H1 (cell line): Measurements from ENCODE around the gene SMS. TPM values are rescaled to one million over a fixed set of nuclear protein-coding genes. Genes with fewer than 3 reads are reported as not detected.
"Not testable (repeated sequence)": the region's sequence is repeated elsewhere in the genome, so short reads cannot be mapped to it uniquely, and the experiment has no call there.

Source experiments
- CTCF ChIA-PET: fragments of 300-600 bp; sonication (Branson Sonifier 250); formaldehyde crosslinking; loops from one replicate; lab custom pipeline; 2021; ENCODE audit not compliant: partially characterized antibody; lab: Charles Lee
- POLR2A ChIA-PET: fragments of 300-600 bp; sonication (Branson Sonifier 250); formaldehyde crosslinking; loops from one replicate; lab custom pipeline; 2021; ENCODE audit warnings: inconsistent platforms; ENCODE audit not compliant: partially characterized antibody; lab: Charles Lee
- DNase-seq, 2 experiments: peaks; one replicate each; pipeline versions ENCODE4 v3.0.0 to v3.0.0-alpha.2; 2010 to 2022; ENCODE audit warnings: low spot score in 2 of 2, low read depth in 1 of 2, mixed read lengths in 1 of 2
- FAIRE-seq: peaks from 2 replicates; lab custom pipeline; 2011; peaks lifted over from hg19 to GRCh38; lab: Jason Lieb, UNC
- H2AFZ ChIP-seq: 2 replicates; pipeline ENCODE4 v1.8.1; 2012; ENCODE audit warnings: low read length, inconsistent platforms
- H2AK5ac ChIP-seq: 2 replicates; pipeline ENCODE4 v1.6.1; 2013; ENCODE audit warnings: low read depth, low read length
- H2BK120ac ChIP-seq: replicated peaks from 2 replicates; pipeline ENCODE3; 2013; ENCODE audit warnings: low read depth, low read length, inconsistent platforms
- H2BK12ac ChIP-seq: 2 replicates; pipeline ENCODE4 v1.6.1; 2013; ENCODE audit warnings: low read depth, low read length
- H2BK15ac ChIP-seq: 2 replicates; pipeline ENCODE4 v1.6.1; 2013; ENCODE audit warnings: low read length
- H2BK20ac ChIP-seq: 2 replicates; pipeline ENCODE4 v1.6.1; 2013; ENCODE audit warnings: low read length
- H2BK5ac ChIP-seq: 2 replicates; pipeline ENCODE4 v1.6.1; 2013; ENCODE audit warnings: low read depth, low read length
- H3K14ac ChIP-seq: 2 replicates; pipeline ENCODE4 v1.6.1; 2013; ENCODE audit warnings: inconsistent platforms; ENCODE audit not compliant: insufficient read length
- H3K18ac ChIP-seq: 2 replicates; pipeline ENCODE4 v1.6.1; 2013; ENCODE audit warnings: low read length; ENCODE audit errors: extremely low read depth
- H3K23ac ChIP-seq: 2 replicates; pipeline ENCODE4 v1.6.1; 2013; ENCODE audit warnings: inconsistent platforms; ENCODE audit not compliant: insufficient read length
- H3K23me2 ChIP-seq: 2 replicates; pipeline ENCODE4 v1.6.1; 2013; ENCODE audit warnings: low read depth, low read length
- H3K27ac ChIP-seq: 2 replicates; pipeline ENCODE4 v1.6.1; 2011; ENCODE audit warnings: low read depth, low read length, inconsistent platforms
- H3K27me3 ChIP-seq, 4 experiments: replicated peaks in 1 of 4; 1 replicate in 1 of 4; 2 replicates in 3 of 4; pipeline versions ENCODE4 v1.6.1 to v1.8.1; 2011 to 2013; ENCODE audit warnings: low read length in 3 of 4, mild to moderate bottlenecking in 3 of 4, inconsistent platforms in 2 of 4, mixed read lengths in 2 of 4, moderate library complexity in 1 of 4; ENCODE audit not compliant: control insufficient read depth in 3 of 4, insufficient read depth in 3 of 4; ENCODE audit errors: extremely low read depth in 1 of 4
- H3K36me3 ChIP-seq, 4 experiments: 2 replicates each; pipeline versions ENCODE4 v1.6.1 to v1.8.1; 2011 to 2013; ENCODE audit warnings: mild to moderate bottlenecking in 4 of 4, low read length in 3 of 4, moderate library complexity in 2 of 4, control low read depth in 1 of 4, inconsistent platforms in 1 of 4; ENCODE audit not compliant: insufficient read depth in 4 of 4, control insufficient read depth in 2 of 4
- H3K4ac ChIP-seq: replicated peaks from 2 replicates; pipeline ENCODE3; 2013; ENCODE audit warnings: low read length, low read depth, mixed read lengths, inconsistent platforms; ENCODE audit not compliant: insufficient read length
- H3K4me1 ChIP-seq, 4 experiments: replicated peaks in 1 of 4; 1 replicate in 1 of 4; 2 replicates in 3 of 4; pipeline versions ENCODE4 v1.6.1 to v1.8.1; 2011 to 2013; ENCODE audit warnings: low read length in 3 of 4, inconsistent platforms in 2 of 4, mixed read lengths in 1 of 4; ENCODE audit not compliant: insufficient read depth in 4 of 4, control insufficient read depth in 3 of 4
- H3K4me2 ChIP-seq, 2 experiments: 2 replicates each; pipeline versions ENCODE4 v1.6.1 to v1.8.1; 2011 to 2013; ENCODE audit warnings: low read depth in 2 of 2, low read length in 2 of 2, control low read depth in 1 of 2, inconsistent platforms in 1 of 2, mild to moderate bottlenecking in 1 of 2; ENCODE audit not compliant: insufficient read depth in 1 of 2
- H3K4me3 ChIP-seq, 4 experiments: fragments of 200-600, 300-600 bp in 1 of 4; sonication (generic), shearing (Covaris generic), sonication (Bioruptor Twin) in 1 of 4; 2 replicates each; pipeline versions ENCODE4 v1.5.1 to v1.8.1; 2011 to 2016; ENCODE audit warnings: low read length in 4 of 4, low read depth in 3 of 4, control low read depth in 2 of 4, inconsistent platforms in 2 of 4, mild to moderate bottlenecking in 2 of 4, mixed read lengths in 1 of 4, moderate library complexity in 1 of 4; ENCODE audit not compliant: insufficient read depth in 2 of 4; ENCODE audit errors: extremely low read depth in 1 of 4
- H3K56ac ChIP-seq: replicated peaks from 2 replicates; pipeline ENCODE3; 2013; ENCODE audit warnings: low read depth, mild to moderate bottlenecking, mixed read lengths, low read length, inconsistent platforms; ENCODE audit not compliant: insufficient read length
- H3K79me1 ChIP-seq: 2 replicates; pipeline ENCODE4 v1.6.1; 2013; ENCODE audit warnings: low read depth, low read length, control low read depth
- H3K79me2 ChIP-seq, 2 experiments: 2 replicates each; pipeline versions ENCODE4 v1.6.1 to v1.8.1; 2012 to 2013; ENCODE audit warnings: low read length in 2 of 2, mild to moderate bottlenecking in 2 of 2, inconsistent platforms in 1 of 2; ENCODE audit not compliant: insufficient read depth in 2 of 2, control insufficient read depth in 1 of 2
- H3K9ac ChIP-seq, 4 experiments: replicated peaks in 1 of 4; 1 replicate in 1 of 4; 2 replicates in 3 of 4; pipeline versions ENCODE4 v1.6.1 to v1.8.1; 2011 to 2013; ENCODE audit warnings: low read depth in 3 of 4, low read length in 3 of 4, control low read depth in 2 of 4, mild to moderate bottlenecking in 2 of 4, moderate library complexity in 2 of 4, inconsistent platforms in 1 of 4; ENCODE audit errors: extremely low read depth in 1 of 4
- H3K9me3 ChIP-seq, 2 experiments: 2 replicates each; pipeline versions ENCODE4 v1.6.1 to v1.8.1; 2012 to 2013; ENCODE audit warnings: mild to moderate bottlenecking in 2 of 2, moderate library complexity in 2 of 2, control low read depth in 1 of 2, inconsistent platforms in 1 of 2, low read depth in 1 of 2, low read length in 1 of 2, mixed read lengths in 1 of 2; ENCODE audit not compliant: insufficient read depth in 2 of 2
- H4K20me1 ChIP-seq, 2 experiments: replicated peaks in 1 of 2; 2 replicates each; pipeline versions ENCODE3 to v1.8.1; 2011 to 2013; ENCODE audit warnings: inconsistent platforms in 2 of 2, low read length in 2 of 2, mild to moderate bottlenecking in 1 of 2; ENCODE audit not compliant: insufficient read depth in 2 of 2, control insufficient read depth in 1 of 2
- H4K5ac ChIP-seq: 2 replicates; pipeline ENCODE4 v1.6.1; 2013; ENCODE audit warnings: low read length, low read depth, mixed read lengths, inconsistent platforms; ENCODE audit not compliant: insufficient read length
- H4K8ac ChIP-seq: 2 replicates; pipeline ENCODE4 v1.8.0; 2013; ENCODE audit warnings: mild to moderate bottlenecking, moderate library complexity, low read length, inconsistent platforms; ENCODE audit not compliant: insufficient read depth; ENCODE audit errors: extremely low read depth
- H4K91ac ChIP-seq: replicated peaks from 2 replicates; pipeline ENCODE3; 2013; ENCODE audit warnings: low read length, mixed read lengths, inconsistent platforms; ENCODE audit not compliant: insufficient read length
- CBX5 ChIP-seq: fragments of 300-800, 300-1000 bp; sonication (generic); IDR thresholded peaks from 2 replicates; pipeline ENCODE4 v1.7.1; 2016; ENCODE audit warnings: antibody characterized with exemption, low read length, low read depth
- CEBPB ChIP-seq: IDR thresholded peaks from 2 replicates; pipeline ENCODE4 v1.6.1; 2012; ENCODE audit warnings: low read depth, low read length
- WGBS, 2 experiments: shearing (Covaris generic) in 1 of 2; methylation state at CpG; one replicate each; pipeline versions ENCODE4 v1.1.6 to v1.1.7; 2013 to 2015; ENCODE audit warnings: low lambda C conversion rate in 2 of 2, mixed read lengths in 2 of 2, inconsistent platforms in 1 of 2, low coverage in 1 of 2, missing lambda C conversion rate in 1 of 2; ENCODE audit not compliant: insufficient replicate concordance in 2 of 2, insufficient coverage in 1 of 2, insufficient read length in 1 of 2; ENCODE audit errors: extremely low coverage in 1 of 2, missing lambda C conversion rate in 1 of 2; 5-methylcytosine and 5-hydroxymethylcytosine counted together
- polyA plus RNA-seq, 7 experiments: library from polyadenylated mRNA; depleted of rRNA in 3 of 7; stranded (reverse) in 5 of 7; unstranded in 2 of 7; fragments of >200 nt in 5 of 7; fragments of 200-250 nt in 2 of 7; gene quantifications; 1 replicate in 5 of 7; 2 replicates in 1 of 7; 4 replicates in 1 of 7; pipeline versions ENCODE4 v1.2.1 to v1.2.3, GENCODE V29; 2011 to 2013; ENCODE audit warnings: missing spikeins in 2 of 7, mixed read lengths in 2 of 7
- total RNA-seq: library from RNA; stranded (reverse); fragmentation: NEBNext Ultra II Directional; extraction: Animal tissue kit (Norgen Biotek cat#: 25700); gene quantifications from 2 replicates; pipeline ENCODE4 v1.2.1, GENCODE V29; 2021

Gene SMS
- total and polyA plus RNA-seq, 2 of the 8 experiments (the other 6 are each of a cell fraction or from before 2014, with no cell fraction given), result 66.3 to 256 TPM

DNA sequence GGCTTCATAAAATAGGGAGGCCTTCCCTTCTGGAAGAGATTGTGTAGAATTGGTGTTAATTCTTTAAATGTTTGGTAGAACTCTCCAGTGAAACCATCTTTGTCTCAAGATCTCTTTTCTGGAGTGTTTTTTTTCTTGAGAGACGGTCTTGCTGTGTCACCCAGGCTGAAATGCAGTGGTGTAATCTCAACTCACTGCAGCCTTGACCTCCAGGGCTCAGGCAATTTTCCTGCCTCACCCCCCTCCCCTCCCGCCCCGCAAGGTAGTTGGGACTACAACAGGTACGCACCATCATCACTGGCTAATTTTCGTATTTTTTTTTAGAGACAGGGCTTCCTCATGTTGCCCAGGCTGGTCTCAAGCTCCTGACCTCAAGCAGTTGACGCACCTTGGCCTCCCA lies 12.1 kb downstream of the SMS start (continued):
- TF ChIP-seq CEBPB, result no peak
- no peak for TF ChIP-seq CBX5
- TF ChIP-seq, all 59 proteins: peak for 0

DNA sequence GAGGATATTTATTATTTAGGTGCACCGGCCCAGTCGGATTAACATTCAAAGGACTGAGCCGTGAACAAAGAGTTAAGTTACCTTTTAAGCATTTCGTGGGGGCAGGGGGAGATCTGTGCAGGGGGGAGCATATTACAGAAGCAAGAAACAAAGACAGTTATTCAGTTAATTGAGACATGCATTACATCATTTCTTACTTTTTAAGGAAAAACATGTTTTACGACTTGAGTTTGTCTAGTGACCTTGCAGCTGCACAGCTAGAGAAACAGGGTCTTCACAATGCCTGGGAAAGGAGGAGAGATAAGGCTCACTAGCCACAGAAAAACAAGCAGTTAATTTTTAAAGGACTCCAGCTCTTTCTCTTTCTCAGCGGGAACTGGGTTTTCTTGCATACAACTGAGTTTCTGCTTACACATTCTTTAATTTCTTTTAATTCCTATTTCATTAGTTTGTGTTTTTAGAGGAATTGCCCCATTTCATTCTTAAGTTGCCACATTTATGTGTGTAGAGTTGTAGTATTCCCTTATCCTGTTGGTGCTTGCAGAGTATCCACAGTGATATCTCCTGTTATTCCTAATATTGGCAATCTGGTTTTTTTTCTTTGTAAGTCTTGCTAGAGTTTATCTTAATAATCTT lies 12.8 kb downstream of the SMS start:
- not testable (repeated sequence) for H2AFZ ChIP-seq, H3K36me3 ChIP-seq, DNase-seq, H2BK5ac ChIP-seq, H3K4me3 ChIP-seq, H3K23ac ChIP-seq, H3K56ac ChIP-seq, H3K23me2 ChIP-seq, H2AK5ac ChIP-seq, H2BK15ac ChIP-seq, H3K79me1 ChIP-seq, H3K4me1 ChIP-seq, H4K91ac ChIP-seq, H4K5ac ChIP-seq, H3K9me3 ChIP-seq, H3K9ac ChIP-seq, H3K4ac ChIP-seq, FAIRE-seq, H3K27ac ChIP-seq, H3K18ac ChIP-seq, H2BK12ac ChIP-seq, H3K27me3 ChIP-seq, H4K8ac ChIP-seq, H2BK20ac ChIP-seq, H3K14ac ChIP-seq, H2BK120ac ChIP-seq
- POLR2A ChIA-PET, result interaction anchor here (1.6 to 1.8 kb wide), 2 partner anchors 8 to 12 kb away, joined by 3 to 8 read pairs; partner anchors contain the start of gene SMS
- 61% methylated on average over 6 of the region's 6 CpGs; no CpG with 5 or more reads in 1 of the 2 experiments for WGBS, 2 experiments
- peaks cover 21 to 96% of the 10 kb centered on the region in 2 experiments for H3K79me2 ChIP-seq
- H4K20me1 ChIP-seq, result peaks cover 2 to 10% of the 10 kb centered on the region in 2 experiments
- 0 out of 4 replicates have a peak overlapping the region, but pooled peaks of 1 of the 2 experiments have one; percentile 18 for H3K4me2 ChIP-seq
- CTCF ChIA-PET, result interaction anchor here (1.1 to 1.6 kb wide), 2 partner anchors 19 to 21 kb away, joined by 3 to 5 read pairs; no protein-coding TSS in a partner anchor
